Hepatocyte (in vitro differentiated cells): ENCODE data around the gene SF3B5.

ENCODE experiments used
- EZH2phosphoT487 ChIP-seq: fragments of 200-600 bp; sonication (generic); IDR thresholded peaks from one replicate; pipeline ENCODE4 v1.6.1; 2018; ENCODE audit warnings: antibody characterized with exemption, mild to moderate bottlenecking, low read depth, moderate library complexity; ENCODE audit not compliant: unreplicated experiment, severe bottlenecking
- TF ChIP-seq, protein P1 (sequence below): fragments of 200-600 bp; sonication (generic); IDR thresholded peaks from 2 replicates; pipeline ENCODE4 v1.5.1; 2016; ENCODE audit warnings: antibody characterized with exemption, mild to moderate bottlenecking; ENCODE audit not compliant: poor library complexity

DNA sequence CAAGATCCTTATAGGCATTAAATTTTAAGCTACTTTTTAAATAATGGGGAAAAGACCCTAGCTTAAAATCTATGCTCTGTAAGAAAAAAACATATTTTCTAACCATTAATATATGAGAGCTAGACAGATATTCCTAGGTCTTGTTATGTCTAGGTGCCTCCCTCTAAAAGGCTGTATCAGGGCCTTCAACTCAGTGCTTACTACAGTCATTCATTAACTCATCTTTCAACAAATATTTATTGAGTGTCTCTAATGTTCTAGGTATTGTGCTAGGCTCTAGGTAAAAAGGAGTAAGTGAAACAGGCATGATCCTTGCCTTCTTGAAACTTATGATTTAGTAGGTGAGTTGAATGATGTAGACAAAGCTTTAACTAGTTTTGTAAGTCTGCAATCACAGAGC lies 48.5 kb upstream of the SF3B5 start:
- TF ChIP-seq, protein P1, sequence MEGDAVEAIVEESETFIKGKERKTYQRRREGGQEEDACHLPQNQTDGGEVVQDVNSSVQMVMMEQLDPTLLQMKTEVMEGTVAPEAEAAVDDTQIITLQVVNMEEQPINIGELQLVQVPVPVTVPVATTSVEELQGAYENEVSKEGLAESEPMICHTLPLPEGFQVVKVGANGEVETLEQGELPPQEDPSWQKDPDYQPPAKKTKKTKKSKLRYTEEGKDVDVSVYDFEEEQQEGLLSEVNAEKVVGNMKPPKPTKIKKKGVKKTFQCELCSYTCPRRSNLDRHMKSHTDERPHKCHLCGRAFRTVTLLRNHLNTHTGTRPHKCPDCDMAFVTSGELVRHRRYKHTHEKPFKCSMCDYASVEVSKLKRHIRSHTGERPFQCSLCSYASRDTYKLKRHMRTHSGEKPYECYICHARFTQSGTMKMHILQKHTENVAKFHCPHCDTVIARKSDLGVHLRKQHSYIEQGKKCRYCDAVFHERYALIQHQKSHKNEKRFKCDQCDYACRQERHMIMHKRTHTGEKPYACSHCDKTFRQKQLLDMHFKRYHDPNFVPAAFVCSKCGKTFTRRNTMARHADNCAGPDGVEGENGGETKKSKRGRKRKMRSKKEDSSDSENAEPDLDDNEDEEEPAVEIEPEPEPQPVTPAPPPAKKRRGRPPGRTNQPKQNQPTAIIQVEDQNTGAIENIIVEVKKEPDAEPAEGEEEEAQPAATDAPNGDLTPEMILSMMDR = no peak
- TF ChIP-seq EZH2phosphoT487 = no peak
